Measurements from ENCODE around the gene MIS18BP1.

MIS18BP1 gene

DNA sequence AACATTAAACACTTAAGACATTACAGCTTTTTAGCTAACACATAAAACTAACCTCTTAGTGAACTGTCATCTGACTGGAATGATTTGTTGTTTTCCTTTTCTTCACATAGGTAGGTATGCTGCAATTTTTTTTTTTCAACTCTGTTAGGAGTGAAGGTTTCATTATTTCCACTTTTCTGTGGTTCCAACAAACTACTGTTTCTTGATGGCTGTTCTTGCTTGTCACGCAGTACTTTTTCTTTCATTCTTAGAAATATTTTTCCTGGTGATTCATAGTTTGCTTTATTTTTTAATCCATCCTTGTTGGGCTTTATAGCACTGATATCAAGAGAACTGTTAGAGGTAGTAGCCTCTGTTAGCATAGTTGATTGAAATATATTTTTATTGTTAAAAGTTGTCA, 6.3 kb downstream of the MIS18BP1 start:
- peaks cover 96% of the 10 kb centered on the region for H4K20me1 ChIP-seq (ENCODE audit: insufficient read depth, low read length)
- no peak overlapping the region for H2AFZ ChIP-seq (ENCODE audit: low read depth, low read length)
- H3K79me2 ChIP-seq (ENCODE audit: low read length) = peaks cover 100% of the 10 kb centered on the region; the same call in 1 of the 2 replicates
- H3K9ac ChIP-seq (ENCODE audit: low read length) = no peak overlapping the region
- no peak overlapping the region for H3K4me3 ChIP-seq (ENCODE audit: low read length)
- no peaks in the 10 kb centered on the region for H3K9me3 ChIP-seq (ENCODE audit: insufficient read depth, low read length)
- H3K4me2 ChIP-seq (ENCODE audit: low read length) = no peak overlapping the region
- H3K27me3 ChIP-seq (ENCODE audit: low read depth, low read length) = no peaks in the 10 kb centered on the region
- peaks cover 43% of the 10 kb centered on the region for H3K36me3 ChIP-seq (replicated peaks; ENCODE audit: low read depth, low read length)
- TF ChIP-seq, protein P1, sequence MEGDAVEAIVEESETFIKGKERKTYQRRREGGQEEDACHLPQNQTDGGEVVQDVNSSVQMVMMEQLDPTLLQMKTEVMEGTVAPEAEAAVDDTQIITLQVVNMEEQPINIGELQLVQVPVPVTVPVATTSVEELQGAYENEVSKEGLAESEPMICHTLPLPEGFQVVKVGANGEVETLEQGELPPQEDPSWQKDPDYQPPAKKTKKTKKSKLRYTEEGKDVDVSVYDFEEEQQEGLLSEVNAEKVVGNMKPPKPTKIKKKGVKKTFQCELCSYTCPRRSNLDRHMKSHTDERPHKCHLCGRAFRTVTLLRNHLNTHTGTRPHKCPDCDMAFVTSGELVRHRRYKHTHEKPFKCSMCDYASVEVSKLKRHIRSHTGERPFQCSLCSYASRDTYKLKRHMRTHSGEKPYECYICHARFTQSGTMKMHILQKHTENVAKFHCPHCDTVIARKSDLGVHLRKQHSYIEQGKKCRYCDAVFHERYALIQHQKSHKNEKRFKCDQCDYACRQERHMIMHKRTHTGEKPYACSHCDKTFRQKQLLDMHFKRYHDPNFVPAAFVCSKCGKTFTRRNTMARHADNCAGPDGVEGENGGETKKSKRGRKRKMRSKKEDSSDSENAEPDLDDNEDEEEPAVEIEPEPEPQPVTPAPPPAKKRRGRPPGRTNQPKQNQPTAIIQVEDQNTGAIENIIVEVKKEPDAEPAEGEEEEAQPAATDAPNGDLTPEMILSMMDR (IDR thresholded peaks at IDR 0.05; ENCODE audit: low read depth, low read length) = no peak
- TF ChIP-seq EZH2phosphoT487 (IDR thresholded peaks at IDR 0.05; ENCODE audit: low read depth) = no peak
- no peak overlapping the region for H3K27ac ChIP-seq (ENCODE audit: low read length)
- H3K4me1 ChIP-seq (ENCODE audit: low read length) = peaks cover 24% of the 10 kb centered on the region

DNA sequence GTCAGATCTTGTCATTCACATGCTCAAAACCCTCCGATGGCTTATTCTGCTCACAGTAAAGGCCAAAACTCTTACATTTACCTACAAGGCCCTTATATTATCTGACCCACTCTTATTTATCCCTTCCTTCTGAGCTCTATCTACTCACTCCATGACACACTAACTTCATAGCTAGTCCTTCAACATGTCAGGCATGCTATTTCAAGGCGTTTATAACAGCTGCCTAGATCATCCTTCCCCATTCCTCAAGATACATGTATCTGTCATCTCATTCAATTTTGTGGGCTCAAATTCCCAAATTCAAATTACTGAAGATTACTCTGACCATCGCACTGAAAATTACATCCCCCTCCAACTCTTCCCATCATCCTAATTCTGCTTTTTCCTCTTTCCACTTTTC, 6.9 kb downstream of the MIS18BP1 start:
- Histone ChIP-seq H3K27ac (ENCODE audit: low read length) (no peak overlapping the region), H3K36me3 (replicated peaks; ENCODE audit: low read depth, low read length) (peaks cover 44% of the 10 kb centered on the region), H3K9me3 (ENCODE audit: insufficient read depth, low read length) (no peaks in the 10 kb centered on the region), H3K4me2 (ENCODE audit: low read length) (no peak overlapping the region), H4K20me1 (ENCODE audit: insufficient read depth, low read length) (peaks cover 96% of the 10 kb centered on the region), H2AFZ (ENCODE audit: low read depth, low read length) (no peak overlapping the region), H3K27me3 (ENCODE audit: low read depth, low read length) (no peaks in the 10 kb centered on the region), H3K4me1 (ENCODE audit: low read length) (peaks cover 21% of the 10 kb centered on the region), H3K79me2 (ENCODE audit: low read length) (peaks cover 100% of the 10 kb centered on the region; the same call in 1 of the 2 replicates), H3K9ac (ENCODE audit: low read length) (no peak overlapping the region), H3K4me3 (ENCODE audit: low read length) (no peak overlapping the region)
- no peak for TF ChIP-seq EZH2phosphoT487 (IDR thresholded peaks at IDR 0.05; ENCODE audit: low read depth)
- TF ChIP-seq, protein P1 (IDR thresholded peaks at IDR 0.05; ENCODE audit: low read depth, low read length) = no peak

DNA sequence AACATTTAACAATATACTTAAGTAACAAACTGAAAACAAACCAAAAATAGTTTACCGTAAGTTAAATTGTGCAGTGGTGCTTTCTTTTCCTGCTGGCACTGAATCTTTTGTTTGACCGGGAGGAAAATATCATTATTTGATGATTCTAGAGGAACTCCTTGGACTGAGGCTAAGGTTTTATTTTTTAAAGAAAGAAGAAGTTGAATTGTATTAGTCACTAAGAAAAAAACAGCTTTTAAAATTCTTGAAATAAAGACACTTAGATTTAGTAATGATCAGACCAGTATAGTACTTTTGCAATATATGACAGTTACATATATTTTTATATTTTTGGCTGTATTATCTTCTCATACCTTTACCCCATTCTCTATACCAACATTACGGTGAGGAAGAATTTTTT, 10.3 kb downstream of the MIS18BP1 start:
- Histone ChIP-seq H3K9ac (ENCODE audit: low read length) (no peak overlapping the region), H3K4me2 (ENCODE audit: low read length) (no peak overlapping the region), H4K20me1 (ENCODE audit: insufficient read depth, low read length) (peaks cover 77% of the 10 kb centered on the region), H3K27ac (ENCODE audit: low read length) (no peak overlapping the region), H2AFZ (ENCODE audit: low read depth, low read length) (no peak overlapping the region), H3K9me3 (ENCODE audit: insufficient read depth, low read length) (no peaks in the 10 kb centered on the region), H3K4me1 (ENCODE audit: low read length) (0 out of 2 replicates have a peak, but pooled peaks cover 5% of the 10 kb centered on the region), H3K4me3 (ENCODE audit: low read length) (no peak overlapping the region), H3K79me2 (ENCODE audit: low read length) (peaks cover 73% of the 10 kb centered on the region), H3K36me3 (replicated peaks; ENCODE audit: low read depth, low read length) (peaks cover 46% of the 10 kb centered on the region), H3K27me3 (ENCODE audit: low read depth, low read length) (no peaks in the 10 kb centered on the region)
- no peak for TF ChIP-seq EZH2phosphoT487 (IDR thresholded peaks at IDR 0.05; ENCODE audit: low read depth)
- TF ChIP-seq, protein P1 (IDR thresholded peaks at IDR 0.05; ENCODE audit: low read depth, low read length) = no peak

DNA sequence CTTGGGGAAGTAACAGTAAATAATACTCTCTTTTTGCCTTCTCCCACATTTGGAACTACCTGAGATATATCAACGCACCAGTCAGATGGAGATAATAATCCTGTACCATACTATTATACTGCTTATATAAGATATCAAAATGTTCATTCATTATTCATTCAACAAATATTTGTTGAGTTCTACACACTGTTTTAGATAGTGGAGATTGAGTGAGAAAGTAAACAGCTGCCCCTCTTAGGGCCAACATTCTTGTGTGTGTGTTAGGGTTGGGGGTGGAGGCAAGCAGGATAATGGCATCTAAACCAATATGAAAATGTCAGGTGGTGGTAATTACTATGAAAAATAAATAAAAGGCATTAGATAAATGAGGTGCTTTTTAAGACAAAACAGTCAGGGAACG, 14.0 kb downstream of the MIS18BP1 start:
- H3K27me3 ChIP-seq (ENCODE audit: low read depth, low read length) = no peaks in the 10 kb centered on the region
- no peak for TF ChIP-seq EZH2phosphoT487 (IDR thresholded peaks at IDR 0.05; ENCODE audit: low read depth)
- TF ChIP-seq, protein P1 (IDR thresholded peaks at IDR 0.05; ENCODE audit: low read depth, low read length) = no peak
- no peak overlapping the region for H3K4me3 ChIP-seq (ENCODE audit: low read length)
- H3K9ac ChIP-seq (ENCODE audit: low read length) = no peak overlapping the region
- no peaks in the 10 kb centered on the region for H3K9me3 ChIP-seq (ENCODE audit: insufficient read depth, low read length)
- H3K4me1 ChIP-seq (ENCODE audit: low read length) = no peaks in the 10 kb centered on the region
- no peak overlapping the region for H3K27ac ChIP-seq (ENCODE audit: low read length)
- no peak overlapping the region for H3K4me2 ChIP-seq (ENCODE audit: low read length)
- peaks cover 48% of the 10 kb centered on the region for H4K20me1 ChIP-seq (ENCODE audit: insufficient read depth, low read length)
- no peak overlapping the region for H2AFZ ChIP-seq (ENCODE audit: low read depth, low read length)
- peaks cover 66% of the 10 kb centered on the region for H3K79me2 ChIP-seq (ENCODE audit: low read length)
- peaks cover 48% of the 10 kb centered on the region for H3K36me3 ChIP-seq (replicated peaks; ENCODE audit: low read depth, low read length)
